HG03565 (cell line): ENCODE data around the gene SLC25A51.
"Not testable (repeated sequence)": the region's sequence is repeated elsewhere in the genome, so short reads cannot be mapped to it uniquely, and the experiment has no call there.

Source experiments
- ATAC-seq: cut with Tn5 transposase; IDR thresholded peaks from one replicate; pipeline ENCODE4 v1.9.1; 2021; ENCODE audit warnings: mild to moderate bottlenecking, moderate library complexity; ENCODE audit not compliant: unreplicated experiment

The SLC25A51 gene

DNA sequence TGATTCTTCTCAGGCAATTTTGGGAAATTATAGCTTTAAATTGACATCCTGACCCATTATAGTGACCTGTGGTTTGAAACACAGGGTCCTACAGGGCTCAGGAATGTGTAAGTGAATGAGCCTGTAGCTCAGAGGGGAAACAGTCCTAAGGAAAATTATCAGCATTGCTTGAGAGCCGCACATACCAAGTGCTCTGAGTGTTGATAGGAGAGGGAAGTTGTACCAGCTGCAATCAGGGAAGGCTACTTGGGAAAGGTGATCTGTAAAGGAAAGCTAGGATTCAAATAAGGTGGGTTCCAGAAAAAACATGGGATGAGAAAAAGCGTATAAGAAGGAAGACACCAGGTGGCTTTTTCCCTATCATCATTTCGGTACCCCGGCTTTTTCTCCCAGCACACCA lies 4.4 kb upstream of the SLC25A51 start:
- ATAC-seq = no peak

GRCh38 chr9:37906312-37907239 lies 2.6 kb upstream of the SLC25A51 start:
- no peak for ATAC-seq

- no peak for ATAC-seq
These were observed 1.8 kb upstream of the SLC25A51 start for GRCh38 chr9:37905776-37906175.

DNA sequence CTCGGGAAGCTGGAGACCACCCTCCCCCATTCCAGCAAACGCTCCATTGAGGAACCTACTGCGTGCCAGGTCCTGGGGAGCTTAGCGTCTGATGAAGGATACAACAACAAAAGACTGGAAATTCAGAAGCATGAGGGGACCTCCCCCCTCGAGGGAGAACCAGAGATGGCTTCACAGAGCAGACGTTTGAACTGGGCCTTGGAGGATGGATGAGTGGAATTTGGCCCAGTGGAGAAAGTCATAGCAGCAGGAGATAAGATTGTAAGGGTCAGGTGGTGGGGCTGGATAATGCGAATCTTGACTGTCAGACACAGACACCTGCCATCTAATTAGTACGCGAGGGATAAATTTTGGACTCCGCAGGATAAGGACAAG lies 1.2 kb upstream of the SLC25A51 start:
- ATAC-seq = no peak

DNA sequence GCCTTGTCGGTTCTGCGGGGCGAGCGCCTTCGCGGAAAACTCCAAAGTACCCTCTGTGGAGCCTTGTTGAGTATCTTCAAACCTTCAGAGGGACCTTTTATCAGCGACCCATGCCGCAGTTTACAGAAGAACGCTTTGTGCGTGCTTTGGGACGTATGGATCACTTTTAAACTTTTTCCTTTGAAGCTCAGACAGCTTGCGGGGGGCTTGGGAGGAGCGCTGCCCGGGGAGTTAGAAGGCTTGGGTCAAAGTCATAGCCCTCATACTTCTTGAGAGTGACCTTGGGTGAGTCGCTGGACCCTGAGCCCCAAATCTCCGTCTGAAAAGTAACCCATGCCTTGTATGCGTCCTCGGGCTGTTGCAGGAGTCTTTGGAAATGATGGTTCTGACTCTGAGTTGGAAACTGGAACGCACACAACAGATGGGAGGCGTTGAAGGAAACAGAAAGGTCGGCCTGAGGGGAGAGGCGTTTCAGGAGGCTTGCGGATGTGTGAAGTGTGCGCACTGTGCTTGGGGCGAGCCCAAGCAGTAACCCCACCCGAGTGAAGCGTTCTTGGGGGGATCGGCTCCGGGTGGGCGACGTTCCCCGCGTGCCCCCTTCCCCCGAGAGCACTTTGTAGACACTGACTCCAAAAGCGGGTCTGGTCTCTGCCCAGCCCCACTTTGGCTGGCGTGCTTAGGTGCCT lies 661 bp upstream of the SLC25A51 start:
- ATAC-seq = no peak

GRCh38 chr9:37902796-37903646 lies 906 bp downstream of the SLC25A51 start:
- peak; percentile 3 for ATAC-seq

GRCh38 chr9:37902131-37902530 lies 1.8 kb downstream of the SLC25A51 start:
- ATAC-seq = no peak

GRCh38 chr9:37899041-37899440 lies 4.9 kb downstream of the SLC25A51 start:
- no peak for ATAC-seq

DNA sequence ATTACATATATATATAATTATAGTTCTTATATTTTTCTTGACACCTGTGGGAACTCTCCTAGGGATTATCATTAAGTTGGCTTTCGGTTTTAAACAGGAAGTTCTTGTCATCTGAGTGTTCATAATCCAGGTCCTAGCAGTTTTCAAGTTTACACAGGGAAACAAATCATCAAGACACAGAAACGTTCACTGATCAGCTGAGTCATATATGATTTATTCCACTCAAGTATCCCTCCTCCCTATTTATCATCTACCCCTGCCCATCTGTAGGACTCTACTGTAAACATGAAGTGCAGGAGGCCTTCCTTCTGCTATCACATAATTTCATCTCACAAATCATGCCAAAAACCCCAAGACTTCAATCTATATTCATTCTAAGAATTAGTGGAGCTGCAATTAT lies 6.3 kb downstream of the SLC25A51 start:
- ATAC-seq = no peak

GRCh38 chr9:37892063-37892462 lies 11.9 kb downstream of the SLC25A51 start:
- no peak for ATAC-seq

GRCh38 chr9:37891042-37891441 lies 12.9 kb downstream of the SLC25A51 start:
- ATAC-seq = not testable (repeated sequence)

- no peak for ATAC-seq
These were observed 14.4 kb downstream of the SLC25A51 start for GRCh38 chr9:37889536-37889935.

DNA sequence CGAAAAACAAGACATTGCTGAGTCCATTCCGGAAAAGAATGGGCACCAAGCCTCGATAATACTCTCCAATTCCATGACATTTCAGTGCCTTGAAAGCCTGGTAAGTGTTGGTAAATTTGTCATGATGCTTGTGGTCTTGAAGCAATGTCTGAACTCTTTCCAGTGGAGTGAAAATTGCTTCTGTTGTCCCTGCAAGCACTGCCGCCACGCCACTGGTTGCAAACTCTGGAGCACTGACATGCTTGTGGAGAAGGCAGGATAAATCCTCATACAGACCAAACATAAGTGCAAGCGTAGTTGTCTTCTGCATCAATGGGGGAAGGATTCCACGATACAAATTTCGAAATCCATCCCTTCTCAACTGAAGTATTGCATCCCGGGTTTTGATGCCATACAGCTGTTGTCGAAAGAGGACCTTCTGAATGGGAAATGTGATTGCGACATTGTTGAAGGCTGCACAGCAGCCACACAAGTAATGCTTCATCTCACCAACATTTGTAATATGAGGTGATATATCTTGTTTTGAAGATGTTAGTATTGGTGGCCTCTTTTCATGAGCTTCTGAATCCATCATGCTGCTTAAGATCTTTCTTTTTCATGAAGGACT lies 15.8 kb downstream of the SLC25A51 start:
- not testable (repeated sequence) for ATAC-seq

DNA sequence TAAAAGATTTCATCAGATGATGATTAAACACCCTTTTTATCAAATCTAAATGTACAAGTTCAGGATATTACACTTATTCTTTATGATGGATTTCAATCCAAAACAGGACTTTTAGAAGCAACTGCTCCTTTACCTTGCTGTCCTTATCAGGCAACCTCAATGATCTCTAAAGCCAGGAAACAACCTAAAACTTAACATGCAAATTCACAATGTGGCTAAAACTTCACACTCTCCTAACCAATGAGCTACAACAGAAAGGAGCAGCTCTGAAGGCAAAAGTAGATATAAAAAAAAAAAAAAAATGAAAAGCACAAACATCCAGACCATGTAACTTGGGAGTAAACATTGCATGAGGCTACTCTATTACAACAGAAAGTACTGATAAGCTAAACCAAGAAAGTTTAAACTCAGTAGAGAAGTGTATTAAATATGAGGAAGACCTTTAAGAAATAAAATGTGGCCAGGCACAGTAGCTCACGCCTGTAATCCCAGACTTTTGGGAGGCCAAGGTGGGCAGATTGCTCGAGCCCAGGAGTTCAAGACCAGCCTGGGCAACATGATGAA lies 22.9 kb downstream of the SLC25A51 start:
- no peak for ATAC-seq

DNA sequence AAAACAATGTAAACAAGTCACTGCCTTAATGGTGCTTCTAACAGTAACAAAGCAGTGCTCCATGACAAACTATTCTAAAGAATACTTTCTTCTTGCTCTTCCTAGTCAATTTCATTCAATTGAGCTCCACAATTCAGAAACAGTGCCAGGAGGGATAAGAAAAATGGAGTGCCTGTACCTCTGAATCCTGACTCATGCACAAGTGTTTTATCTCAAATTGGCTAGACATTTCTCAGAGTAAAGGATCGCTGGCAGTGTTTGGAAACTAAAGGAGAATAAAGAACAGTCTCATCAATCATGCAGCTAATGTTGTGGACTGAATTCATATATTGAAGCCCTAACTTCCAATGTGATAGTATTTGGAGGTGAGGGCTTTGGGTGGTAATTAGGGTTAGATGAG lies 27.6 kb downstream of the SLC25A51 start:
- ATAC-seq = no peak

GRCh38 chr9:37873955-37874354 lies 30.0 kb downstream of the SLC25A51 start:
- no peak for ATAC-seq

DNA sequence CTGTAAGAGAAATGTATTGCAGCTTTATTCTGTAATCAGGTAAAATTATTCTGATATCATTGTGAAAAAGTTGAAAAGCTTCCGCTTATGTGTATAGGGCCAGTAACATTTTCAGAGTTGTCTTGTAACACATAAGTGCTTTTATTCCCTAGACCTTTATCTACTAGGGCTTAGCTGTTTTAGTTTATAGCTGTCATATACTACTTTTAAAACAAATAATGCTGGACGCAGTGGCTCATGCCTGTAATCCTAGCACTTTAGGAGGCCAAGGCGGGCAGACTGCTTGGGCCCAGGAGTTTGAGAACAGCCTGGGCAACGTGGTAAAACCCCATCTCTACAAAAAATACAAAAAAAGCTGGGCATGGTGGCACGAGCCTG lies 33.1 kb downstream of the SLC25A51 start:
- ATAC-seq = no peak

GRCh38 chr9:37870081-37870798 lies 33.7 kb downstream of the SLC25A51 start:
- no peak for ATAC-seq

GRCh38 chr9:37862530-37862929 lies 41.4 kb downstream of the SLC25A51 start:
- no peak for ATAC-seq

GRCh38 chr9:37859043-37859442 lies 44.9 kb downstream of the SLC25A51 start:
- ATAC-seq = no peak
